Cardiac muscle cell (in vitro differentiated cells and primary cell): ENCODE measurements around the gene TBC1D4. TPM values are rescaled to one million over a fixed set of nuclear protein-coding genes. Genes with fewer than 3 reads are reported as not detected.

Experiments used
- DNase-seq, 2 donors: peaks; one replicate each; pipeline versions ENCODE4 v3.0.0 to v3.0.0-alpha.2; 2010 to 2017; ENCODE audit warnings: low read depth in 1 of 2, low spot score in 1 of 2
- H3K27ac ChIP-seq: fragments of 200-600 bp; sonication (generic); 2 replicates; pipeline ENCODE4 v1.5.1; 2016
- H3K27me3 ChIP-seq: fragments of 200-600 bp; sonication (generic); 2 replicates; pipeline ENCODE4 v1.6.0; 2016; ENCODE audit warnings: control low read depth
- H3K36me3 ChIP-seq: fragments of 200-600 bp; sonication (generic); 2 replicates; pipeline ENCODE4 v1.5.1; 2016; ENCODE audit warnings: control low read depth
- H3K4me1 ChIP-seq: fragments of 200-600 bp; sonication (generic); 2 replicates; pipeline ENCODE4 v1.8.1; 2017; ENCODE audit warnings: low read depth, mild to moderate bottlenecking, mixed run types
- H3K4me3 ChIP-seq: fragments of 200-600 bp; sonication (generic); 2 replicates; pipeline ENCODE4 v1.5.1; 2016; ENCODE audit warnings: mild to moderate bottlenecking
- H3K9me3 ChIP-seq: fragments of 200-600 bp; sonication (generic); 2 replicates; pipeline ENCODE4 v1.5.1; 2017; ENCODE audit warnings: low read depth, mild to moderate bottlenecking, control low read depth
- polyA plus RNA-seq: library from polyadenylated mRNA; unstranded; fragments of >200 nt; fragmentation: Nextera tagmentation; extraction: Ambion mirVana; gene quantifications from 2 replicates; pipeline ENCODE4 v1.2.1, GENCODE V29; 2016
- total RNA-seq: library from RNA; depleted of rRNA; stranded (reverse); fragments of >200 nt; gene quantifications from 2 replicates; pipeline ENCODE4 v1.2.3, GENCODE V29; 2016
- TF ChIP-seq, protein P1 (sequence below): IDR thresholded peaks from 2 replicates; pipeline ENCODE4 v1.5.1; 2012; ENCODE audit warnings: low read depth, mild to moderate bottlenecking, low read length

Gene TBC1D4
- total and polyA plus RNA-seq, 2 experiments from 2014 or later = 14.8 to 43.7 TPM

DNA sequence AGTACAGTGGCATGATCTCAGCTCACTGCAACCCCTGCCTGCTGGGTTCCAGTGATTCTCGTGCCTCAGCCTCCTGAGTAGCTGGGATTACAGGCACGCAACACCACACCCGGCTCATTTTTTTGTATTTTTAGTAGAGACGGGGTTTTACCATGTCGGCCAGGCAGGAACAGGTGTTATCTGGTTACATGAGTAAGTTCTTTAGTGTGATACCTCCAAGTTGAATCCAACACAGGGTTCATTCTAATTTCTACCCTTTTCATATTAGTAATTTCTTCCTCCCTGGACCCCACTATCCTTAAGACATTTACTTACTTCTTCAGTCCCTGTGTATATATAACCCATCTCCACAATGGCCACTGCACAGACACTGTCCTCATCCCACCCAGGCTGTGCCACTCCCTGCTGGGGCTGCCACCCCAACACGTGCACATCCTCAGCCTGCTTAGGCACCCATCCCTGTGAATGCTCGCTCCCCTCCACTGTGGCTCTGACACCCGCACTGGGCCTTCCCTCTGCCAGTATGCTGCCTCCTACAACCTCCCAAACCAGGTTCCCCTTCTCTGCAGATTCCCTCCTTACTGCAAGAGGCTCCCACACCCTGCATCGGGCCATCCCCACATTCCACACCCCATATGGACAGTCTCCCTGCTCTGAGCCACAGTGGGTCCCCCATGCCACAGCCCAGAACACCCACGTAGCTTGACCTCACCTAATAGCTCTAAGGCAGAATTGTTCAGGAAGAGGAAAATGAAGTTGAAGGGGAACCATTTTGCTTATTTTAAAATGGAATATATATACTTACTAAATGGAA is 147.1 kb downstream of the TBC1D4 start:
- H3K27ac ChIP-seq = no peak overlapping the region
- no peaks in the 10 kb centered on the region for H3K9me3 ChIP-seq

DNA sequence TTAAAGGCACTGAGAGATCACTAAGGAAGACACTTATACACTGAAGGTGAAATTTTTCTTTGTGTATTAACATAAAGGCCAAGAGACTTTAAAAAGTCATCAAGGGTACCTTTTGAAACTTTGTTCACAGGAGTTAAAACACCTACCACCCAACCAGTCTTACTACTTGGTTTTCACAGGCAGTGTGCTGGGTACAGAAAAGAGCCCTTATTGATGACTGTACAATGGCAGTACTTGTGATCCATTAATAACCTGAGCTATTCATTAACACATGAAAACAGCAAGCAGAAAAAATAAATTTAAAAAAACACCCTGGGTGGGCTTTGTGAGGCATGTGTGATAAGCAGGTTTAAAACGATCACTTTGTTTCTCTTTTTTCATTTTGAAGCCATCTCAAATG is 148.9 kb downstream of the TBC1D4 start:
- TF ChIP-seq, protein P1, sequence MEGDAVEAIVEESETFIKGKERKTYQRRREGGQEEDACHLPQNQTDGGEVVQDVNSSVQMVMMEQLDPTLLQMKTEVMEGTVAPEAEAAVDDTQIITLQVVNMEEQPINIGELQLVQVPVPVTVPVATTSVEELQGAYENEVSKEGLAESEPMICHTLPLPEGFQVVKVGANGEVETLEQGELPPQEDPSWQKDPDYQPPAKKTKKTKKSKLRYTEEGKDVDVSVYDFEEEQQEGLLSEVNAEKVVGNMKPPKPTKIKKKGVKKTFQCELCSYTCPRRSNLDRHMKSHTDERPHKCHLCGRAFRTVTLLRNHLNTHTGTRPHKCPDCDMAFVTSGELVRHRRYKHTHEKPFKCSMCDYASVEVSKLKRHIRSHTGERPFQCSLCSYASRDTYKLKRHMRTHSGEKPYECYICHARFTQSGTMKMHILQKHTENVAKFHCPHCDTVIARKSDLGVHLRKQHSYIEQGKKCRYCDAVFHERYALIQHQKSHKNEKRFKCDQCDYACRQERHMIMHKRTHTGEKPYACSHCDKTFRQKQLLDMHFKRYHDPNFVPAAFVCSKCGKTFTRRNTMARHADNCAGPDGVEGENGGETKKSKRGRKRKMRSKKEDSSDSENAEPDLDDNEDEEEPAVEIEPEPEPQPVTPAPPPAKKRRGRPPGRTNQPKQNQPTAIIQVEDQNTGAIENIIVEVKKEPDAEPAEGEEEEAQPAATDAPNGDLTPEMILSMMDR = no peak
- DNase-seq = no peak
- no peaks in the 10 kb centered on the region for H3K9me3 ChIP-seq
- no peaks in the 10 kb centered on the region for H3K27me3 ChIP-seq
- no peak overlapping the region for H3K27ac ChIP-seq
- no peak overlapping the region for H3K4me3 ChIP-seq
- H3K4me1 ChIP-seq = no peaks in the 10 kb centered on the region
- peaks cover 15% of the 10 kb centered on the region for H3K36me3 ChIP-seq

More for the DNA sequence above, 147.1 kb downstream of the TBC1D4 start:
- Histone ChIP-seq H3K4me1 (no peaks in the 10 kb centered on the region), H3K4me3 (no peak overlapping the region), H3K27me3 (no peaks in the 10 kb centered on the region), H3K36me3 (peaks cover 15% of the 10 kb centered on the region)
- DNase-seq = no peak
- TF ChIP-seq, protein P1 = no peak

DNA sequence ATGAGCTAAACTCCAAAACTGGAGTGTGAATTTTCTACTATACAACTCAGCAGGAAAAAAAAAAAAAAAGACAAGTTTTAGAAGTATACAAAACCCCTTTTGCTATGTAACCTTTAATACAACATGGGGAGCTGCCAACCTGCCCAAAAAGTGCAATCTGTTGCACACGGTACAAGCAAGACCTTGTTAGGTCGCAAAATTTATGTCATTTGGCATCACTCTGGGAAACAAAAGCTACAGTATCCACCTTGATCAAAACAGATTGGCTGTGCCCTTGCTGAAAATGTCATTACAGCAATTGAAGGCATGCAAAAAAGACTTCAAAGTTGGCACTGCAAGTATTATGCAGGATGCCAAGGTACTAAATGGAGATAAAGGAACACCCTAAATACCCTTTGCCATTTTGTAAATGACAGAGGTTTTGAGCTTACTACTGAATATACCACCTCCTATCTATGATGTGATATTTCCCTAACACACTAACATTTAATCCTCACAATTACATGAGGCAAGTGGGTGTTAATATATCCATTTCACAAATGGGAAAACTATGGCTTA is 150.1 kb downstream of the TBC1D4 start:
- TF ChIP-seq, protein P1 = no peak
- H3K9me3 ChIP-seq = no peaks in the 10 kb centered on the region
- DNase-seq = no peak
- H3K4me3 ChIP-seq = no peak overlapping the region
- peaks cover 11% of the 10 kb centered on the region for H3K36me3 ChIP-seq
- H3K27me3 ChIP-seq = no peaks in the 10 kb centered on the region
- H3K4me1 ChIP-seq = no peaks in the 10 kb centered on the region
- H3K27ac ChIP-seq = no peak overlapping the region

GRCh38 chr13:75330770-75331169 is 151.2 kb downstream of the TBC1D4 start:
- TF ChIP-seq, protein P1 = no peak
- DNase-seq = no peak
- Histone ChIP-seq H3K4me3 (no peak overlapping the region), H3K9me3 (no peaks in the 10 kb centered on the region), H3K27me3 (no peaks in the 10 kb centered on the region), H3K4me1 (no peaks in the 10 kb centered on the region), H3K27ac (no peak overlapping the region), H3K36me3 (peaks cover 3% of the 10 kb centered on the region)

- no peak for DNase-seq
- Histone ChIP-seq H3K4me3 (no peak overlapping the region), H3K27ac (no peak overlapping the region), H3K27me3 (no peaks in the 10 kb centered on the region), H3K4me1 (no peaks in the 10 kb centered on the region), H3K9me3 (no peaks in the 10 kb centered on the region), H3K36me3 (peaks cover 11% of the 10 kb centered on the region)
- TF ChIP-seq, protein P1 = no peak
Observed at GRCh38 chr13:75329723-75330122, 152.2 kb downstream of the TBC1D4 start.
